ELF-1 (cell line): Measurements from ENCODE around the gene CNPPD1.

Experiments used
- DNase-seq: peaks from one replicate; pipeline ENCODE4 v3.0.0-alpha.2; 2016; ENCODE audit warnings: low read depth, low spot score

Gene CNPPD1

GRCh38 chr2:219160186-219161017 is 16.3 kb downstream of the CNPPD1 start, which contains the start of gene NHEJ1:
Gene NHEJ1, minus strand, starts transcription at chr2:219160815. Its CDS starts 2,453 bp downstream, at chr2:219158362.
- peak; percentile 96 for DNase-seq

DNA sequence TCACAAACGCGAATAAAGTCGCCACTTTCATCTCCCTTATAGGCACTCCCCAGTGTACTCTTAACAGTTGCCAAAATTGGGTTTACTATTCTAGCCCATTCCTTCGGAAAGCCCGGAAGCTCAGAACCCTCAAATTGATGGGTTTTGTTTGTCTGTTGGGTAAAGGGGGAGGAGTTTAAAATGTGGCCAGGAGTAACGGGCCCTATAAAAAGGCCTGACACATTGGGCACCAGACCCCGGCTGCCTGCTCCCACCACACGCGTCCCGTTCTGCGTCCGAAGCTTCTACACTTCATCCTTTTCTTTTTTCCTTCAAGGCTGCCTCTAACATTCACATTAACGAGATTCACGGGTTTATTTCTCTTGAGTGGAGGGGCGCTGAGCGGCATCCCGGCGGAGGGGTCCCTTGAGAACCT is 16.9 kb downstream of the CNPPD1 start:
- no peak for DNase-seq

DNA sequence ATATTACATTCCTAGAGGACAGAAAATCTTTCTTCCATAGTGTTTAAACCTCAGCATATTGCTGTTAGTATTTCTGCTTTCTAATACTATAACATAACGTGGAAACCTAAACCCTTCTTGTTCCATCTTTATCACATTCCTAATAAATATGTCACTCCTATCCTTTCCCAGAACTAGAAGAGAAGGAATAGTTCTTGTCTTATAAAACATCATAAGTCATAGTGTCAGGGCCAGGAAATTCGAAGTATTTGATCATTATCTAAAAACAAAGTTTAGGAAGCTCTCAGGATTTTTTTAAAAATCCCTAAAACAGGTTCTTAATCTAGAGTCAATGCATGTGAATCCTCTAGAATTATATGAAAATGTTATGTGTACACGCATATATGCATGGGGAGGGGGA is 18.1 kb downstream of the CNPPD1 start:
- DNase-seq, result no peak

DNA sequence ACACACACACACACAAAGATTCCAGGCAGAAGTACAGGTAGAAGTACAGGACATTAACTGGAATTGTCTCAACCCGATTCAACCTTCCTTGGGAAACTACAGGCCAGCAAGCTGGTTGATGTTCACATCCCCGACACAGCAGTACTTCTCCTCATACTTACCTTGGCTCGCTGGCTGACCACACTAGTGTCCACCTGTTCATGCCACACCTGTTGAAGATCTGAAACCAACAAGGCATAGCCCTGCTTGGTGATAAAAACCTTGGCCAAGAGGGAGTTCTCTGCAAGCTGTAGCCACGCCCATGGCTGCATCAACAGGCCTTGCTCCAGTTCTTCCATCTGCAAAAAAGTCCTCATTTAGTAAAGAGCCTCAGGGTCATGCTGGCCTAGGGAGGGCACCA is 18.7 kb downstream of the CNPPD1 start:
- no peak for DNase-seq

DNA sequence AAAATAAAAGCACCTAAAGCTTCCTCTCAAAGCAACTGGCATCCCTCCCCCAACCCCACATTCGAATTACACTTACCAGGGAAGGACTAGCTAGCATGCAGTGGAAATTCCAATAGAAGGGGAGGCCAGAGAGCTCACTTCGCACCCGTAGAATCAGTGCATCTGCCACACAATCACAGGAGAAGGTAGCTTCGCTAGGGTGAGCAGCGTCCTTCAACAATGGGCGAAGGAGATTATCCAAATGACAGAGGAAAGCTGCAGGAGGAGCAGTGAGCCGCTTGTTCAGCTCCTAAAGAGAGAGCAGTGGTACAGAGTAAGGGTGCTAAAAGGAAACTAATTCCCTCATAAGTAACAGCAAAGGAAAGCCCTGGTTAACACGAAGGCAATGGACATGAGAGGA is 19.3 kb downstream of the CNPPD1 start:
- no peak for DNase-seq

DNA sequence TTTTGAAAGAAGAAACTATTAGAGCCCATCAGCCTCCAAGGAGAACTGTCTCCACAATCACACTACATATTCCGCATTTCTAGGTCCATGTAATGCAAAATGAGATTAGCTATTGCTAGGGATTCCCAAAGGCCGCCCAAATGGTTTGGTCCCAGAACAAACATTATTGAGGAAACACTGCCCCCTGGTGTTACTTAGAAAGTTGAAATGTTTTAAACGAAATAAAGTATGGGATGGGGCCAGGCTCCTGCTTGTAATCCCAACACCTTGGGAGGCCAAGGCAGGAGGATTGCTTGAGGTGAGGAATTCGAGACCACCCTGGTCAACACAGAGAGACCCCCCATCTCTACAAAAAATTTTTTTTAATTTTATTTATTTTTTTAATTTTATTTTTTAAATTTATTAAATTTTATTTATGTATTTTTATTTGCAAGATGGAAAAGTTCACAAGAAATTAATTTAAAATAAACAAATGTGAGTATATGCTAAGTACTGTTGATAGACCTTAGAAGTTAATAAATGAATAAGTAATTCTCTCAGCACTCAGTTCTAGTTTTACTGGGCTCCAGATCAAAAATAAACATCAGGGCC is 21.6 kb downstream of the CNPPD1 start:
- peak; percentile 63 for DNase-seq

GRCh38 chr2:219149667-219150066 is 27.1 kb downstream of the CNPPD1 start:
- no peak for DNase-seq

DNA sequence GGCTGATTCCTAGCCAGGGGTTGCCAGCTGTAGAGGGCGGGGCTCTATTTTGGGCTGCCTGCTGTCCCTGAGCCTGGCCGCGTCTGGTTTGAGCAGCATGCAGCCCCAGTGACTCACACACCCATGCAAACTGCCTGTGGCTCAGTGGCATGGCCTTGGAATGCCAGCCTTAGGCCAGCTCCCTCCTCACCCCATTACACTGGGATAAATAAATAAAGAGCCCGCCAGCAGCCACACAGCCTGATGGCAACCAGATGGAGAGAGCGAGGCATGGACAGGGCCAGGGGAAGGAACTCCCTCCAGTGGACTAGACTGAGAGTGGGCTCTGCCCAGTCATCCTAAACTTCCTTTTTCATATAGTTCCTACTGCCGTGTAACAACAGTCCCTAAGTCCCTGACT is 34.4 kb downstream of the CNPPD1 start:
- DNase-seq, result peak; percentile 56

DNA sequence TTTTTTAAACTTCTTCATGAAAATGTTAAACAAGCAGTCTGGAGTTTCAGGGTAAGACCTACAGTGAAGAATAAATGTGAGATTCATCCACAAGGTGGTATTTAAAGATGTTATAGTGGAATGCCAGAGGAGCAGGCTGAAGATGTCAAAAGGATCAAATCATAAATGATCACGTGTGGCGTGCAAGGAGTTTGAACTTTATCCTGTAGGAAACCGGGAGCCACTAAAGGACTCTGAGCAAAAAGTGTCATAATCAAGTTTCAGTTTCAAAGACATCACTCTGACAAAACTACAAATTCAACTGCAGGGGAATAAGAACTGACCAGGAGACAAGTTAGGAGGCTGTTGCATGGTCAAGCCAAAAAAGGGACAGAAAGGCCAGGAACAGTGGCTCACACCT is 36.0 kb downstream of the CNPPD1 start:
- no peak for DNase-seq

- DNase-seq, result peak; percentile 27
Observed at GRCh38 chr2:219133976-219134375, 42.7 kb downstream of the CNPPD1 start.

GRCh38 chr2:219131744-219132143 is 45.0 kb downstream of the CNPPD1 start:
- no peak for DNase-seq

GRCh38 chr2:219131327-219131726 is 45.4 kb downstream of the CNPPD1 start:
- no peak for DNase-seq

GRCh38 chr2:219129589-219129988 is 47.1 kb downstream of the CNPPD1 start:
- DNase-seq, result no peak

- peak; percentile 89 for DNase-seq
Observed at GRCh38 chr2:219128396-219128795, 48.3 kb downstream of the CNPPD1 start.

- peak; percentile 60 for DNase-seq
Observed at GRCh38 chr2:219127037-219127635, 49.6 kb downstream of the CNPPD1 start.

DNA sequence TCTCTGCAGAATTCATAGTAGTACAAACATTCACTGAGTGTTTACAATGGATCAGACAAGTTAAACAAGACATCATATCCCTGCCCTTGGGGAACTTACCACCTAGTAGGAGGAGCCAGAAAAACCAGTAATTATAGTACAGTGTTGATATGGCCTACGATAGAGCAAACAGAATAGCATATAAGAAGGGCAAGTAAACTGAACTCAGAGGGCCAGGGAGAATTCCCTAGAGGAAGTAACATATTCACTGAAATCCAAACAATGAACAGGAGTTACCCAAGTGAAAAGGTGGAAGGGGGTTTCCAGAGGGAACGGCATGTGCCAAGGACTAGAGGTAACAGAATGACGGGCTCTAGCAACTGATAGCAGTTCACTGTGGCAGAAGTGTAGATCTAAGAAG is 50.2 kb downstream of the CNPPD1 start:
- DNase-seq, result no peak

DNA sequence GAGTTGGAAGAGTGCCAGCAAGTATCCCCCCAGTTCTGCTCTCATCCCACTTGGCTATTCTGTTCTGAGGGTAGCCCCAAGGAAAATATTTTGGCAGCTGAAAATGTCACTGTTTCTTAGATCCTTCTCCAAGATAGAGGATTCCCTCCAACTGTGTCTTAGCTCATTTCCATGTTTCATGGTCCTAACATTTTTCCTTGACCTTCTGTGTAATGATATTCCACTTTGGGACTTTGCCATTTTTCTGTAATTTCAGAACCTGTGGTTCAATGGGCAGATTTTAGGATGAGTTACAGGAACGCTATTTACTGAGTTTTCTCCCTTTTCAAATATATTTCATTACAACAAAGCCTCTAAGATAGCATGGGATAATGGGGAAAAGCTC is 50.8 kb downstream of the CNPPD1 start:
- no peak for DNase-seq

DNA sequence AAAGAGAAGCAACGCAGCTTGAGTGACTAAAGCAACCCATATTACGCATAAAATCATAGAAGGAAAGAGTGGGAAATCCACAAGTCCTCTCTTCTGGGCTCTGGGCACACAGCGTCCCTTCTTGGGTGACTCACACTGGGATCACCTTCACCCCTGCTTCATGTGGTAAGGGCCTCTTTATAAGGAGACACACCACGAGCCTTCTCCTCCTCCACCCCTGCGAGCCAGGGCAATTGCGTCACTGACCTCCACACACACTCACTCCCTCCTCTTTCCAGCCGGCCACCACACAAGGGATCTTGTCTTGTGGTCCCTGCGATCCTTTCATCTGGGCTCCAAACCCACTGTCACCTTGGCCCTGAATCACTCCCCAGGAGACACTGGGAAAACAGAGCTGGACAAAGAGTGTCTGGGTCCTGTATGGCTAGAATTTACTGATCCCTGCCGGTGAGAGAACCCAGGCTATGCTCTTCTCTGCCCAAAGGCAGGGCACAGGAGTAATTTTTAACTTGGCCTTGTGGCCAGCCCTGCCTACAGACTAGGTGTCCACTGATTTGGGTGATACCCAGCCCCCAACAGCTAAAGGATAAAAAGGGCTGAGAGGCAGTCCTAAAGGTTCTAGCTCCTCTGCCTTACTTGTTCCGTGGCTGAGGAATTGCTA is 51.4 kb downstream of the CNPPD1 start:
- no peak for DNase-seq

- DNase-seq, result no peak
Observed at GRCh38 chr2:219124381-219125110, 52.2 kb downstream of the CNPPD1 start.

DNA sequence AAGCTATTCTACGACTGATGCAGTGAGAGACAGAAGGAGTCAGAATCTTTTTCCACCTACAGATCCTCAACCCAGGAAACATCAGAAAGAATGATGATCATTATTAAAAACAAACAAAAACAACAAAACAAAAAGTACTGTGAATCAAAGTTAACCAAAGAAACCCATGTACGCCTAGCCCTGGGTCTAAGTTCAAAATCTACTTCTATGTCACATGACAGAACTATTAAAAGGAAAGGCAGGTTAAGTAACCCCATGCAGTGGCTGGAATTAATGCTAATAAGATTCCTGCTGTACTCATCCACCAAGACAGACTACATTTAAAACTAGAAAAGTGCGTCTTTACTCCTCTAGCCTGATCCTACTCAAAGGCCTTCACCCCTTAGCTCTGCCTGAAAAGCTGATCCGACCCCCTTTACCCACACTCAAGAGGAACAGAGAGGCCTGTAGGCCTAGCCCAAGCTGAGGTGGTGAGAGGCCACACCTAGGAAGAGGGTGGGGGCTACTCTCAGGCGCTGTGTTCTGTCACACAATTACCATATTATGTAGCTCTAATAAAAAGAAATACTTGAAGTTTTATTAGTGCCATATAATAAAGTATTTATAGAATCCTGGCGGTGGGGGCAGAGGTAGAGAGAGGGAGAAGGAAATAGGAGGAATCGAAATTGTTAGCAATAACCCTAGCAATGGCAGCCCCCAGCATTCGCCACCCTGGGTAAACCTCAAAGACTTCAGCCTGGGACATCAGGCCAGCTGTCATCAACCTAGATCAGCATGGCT is 53.2 kb downstream of the CNPPD1 start:
- DNase-seq, result no peak
